ENCODE data around the gene NUDT22. TPM values are rescaled to one million over a fixed set of nuclear protein-coding genes. Genes with fewer than 3 reads are reported as not detected.

The NUDT22 gene
- total and polyA plus RNA-seq, 2 of the 8 experiments (the other 6 are each of a cell fraction or from before 2014, with no cell fraction given) = 43.4 to 69.0 TPM

DNA sequence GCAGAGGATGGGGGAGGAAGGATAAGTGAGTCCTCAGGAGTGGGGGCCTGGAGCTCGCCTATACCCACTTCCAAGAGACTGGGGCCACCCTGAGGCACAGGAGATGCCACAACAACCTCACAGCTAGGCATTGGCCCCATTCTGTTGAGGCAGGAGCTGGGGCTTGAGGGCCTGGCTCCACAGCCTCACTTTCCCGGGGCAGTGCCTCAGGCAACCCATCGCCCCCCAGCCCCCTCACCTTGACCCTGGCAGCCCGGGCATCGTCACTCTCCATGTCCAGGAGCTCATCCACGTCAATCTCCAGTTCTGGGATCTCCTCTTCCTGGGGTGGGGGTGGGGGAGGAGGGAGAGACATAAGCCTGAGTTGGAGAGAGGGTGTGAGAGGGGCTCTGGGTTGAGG lies 18.9 kb downstream of the NUDT22 start (continued):
- TF ChIP-seq JUN (IDR thresholded peaks at IDR 0.05; ENCODE audit: low read depth, low read length) = no peak
- no peak for TF ChIP-seq HDAC2 (IDR thresholded peaks at IDR 0.05; ENCODE audit: borderline replicate concordance in 1 of 2, low read depth in 2 of 2, low read length in 2 of 2)
- TF ChIP-seq POLR2A (IDR thresholded peaks at IDR 0.05; ENCODE audit: control extremely low read depth in 1 of 2, low read depth in 2 of 2, low read length in 2 of 2) = no peak

Data from H1 (cell line).